Epithelial cell of proximal tubule (primary cell): Measurements from ENCODE around the gene WRNIP1. TPM values are rescaled to one million over a fixed set of nuclear protein-coding genes. Genes with fewer than 3 reads are reported as not detected.
"Not testable (repeated sequence)": the region's sequence is repeated elsewhere in the genome, so short reads cannot be mapped to it uniquely, and the experiment has no call there.

Experiments used
- DNase-seq: peaks from one replicate; pipeline ENCODE4 v3.0.0-alpha.2; 2011; ENCODE audit warnings: low read depth
- H3K4me3 ChIP-seq: 2 replicates; pipeline ENCODE4 v1.5.1; 2011; ENCODE audit warnings: low read depth, mild to moderate bottlenecking, low read length
- CTCF ChIP-seq: conservative IDR thresholded peaks from 2 replicates; pipeline ENCODE4 v1.5.1; 2012; ENCODE audit warnings: low read depth, mild to moderate bottlenecking, low read length
- total RNA-seq: library from RNA; depleted of rRNA; stranded (reverse); fragments of >200 nt; gene quantifications from 2 replicates; pipeline ENCODE4 v1.2.3, GENCODE V29; 2015

The WRNIP1 gene
- total RNA-seq, 1 donor from 2014 or later: 71.4 TPM

- no peak for DNase-seq
- H3K4me3 ChIP-seq: no peak overlapping the region
- TF ChIP-seq CTCF: no peak
Measured at GRCh38 chr6:2758980-2759379, 6.2 kb upstream of the WRNIP1 start.

GRCh38 chr6:2760882-2761842 lies 4.0 kb upstream of the WRNIP1 start:
- TF ChIP-seq CTCF: peak; percentile 58
- no peak overlapping the region for H3K4me3 ChIP-seq
- no peak for DNase-seq

GRCh38 chr6:2762868-2763267 lies 2.3 kb upstream of the WRNIP1 start:
- DNase-seq: not testable (repeated sequence)

GRCh38 chr6:2763345-2763841 lies 1.8 kb upstream of the WRNIP1 start:
- no peak for TF ChIP-seq CTCF
- DNase-seq: no peak
- H3K4me3 ChIP-seq: peak overlapping the region; percentile 71

More at GRCh38 chr6:2762868-2763267, 2.3 kb upstream of the WRNIP1 start:
- not testable (repeated sequence) for H3K4me3 ChIP-seq

GRCh38 chr6:2763876-2764540 lies 1.2 kb upstream of the WRNIP1 start:
- no peak for DNase-seq
- peak overlapping the region; percentile 71 for H3K4me3 ChIP-seq
- no peak for TF ChIP-seq CTCF

GRCh38 chr6:2764610-2765165 lies 505 bp upstream of the WRNIP1 start:
- DNase-seq: peak; percentile 35
- H3K4me3 ChIP-seq: peak overlapping the region; percentile 71
- no peak for TF ChIP-seq CTCF
